GM18505 (cell line): ENCODE data around the gene PDE8B.

Experiments
- ATAC-seq: cut with Tn5 transposase; IDR thresholded peaks from one replicate; pipeline ENCODE4 v1.9.1; 2021; ENCODE audit not compliant: unreplicated experiment
- POLR2A ChIP-seq: IDR thresholded peaks from 4 replicates; pipeline ENCODE4 v1.6.1; 2011; ENCODE audit warnings: borderline replicate concordance; ENCODE audit not compliant: insufficient read depth, insufficient read length; ENCODE audit errors: extremely low read depth

PDE8B gene

GRCh38 chr5:77259476-77259875, 49.0 kb downstream of the PDE8B start:
- no peak for ATAC-seq
- TF ChIP-seq POLR2A = no peak

- no peak for ATAC-seq
- TF ChIP-seq POLR2A = no peak
Observed at GRCh38 chr5:77262697-77263096, 52.2 kb downstream of the PDE8B start.

GRCh38 chr5:77266291-77266690, 55.8 kb downstream of the PDE8B start:
- TF ChIP-seq POLR2A = no peak

GRCh38 chr5:77267496-77267895, 57.0 kb downstream of the PDE8B start:
- no peak for TF ChIP-seq POLR2A
- ATAC-seq = no peak

More at GRCh38 chr5:77266291-77266690, 55.8 kb downstream of the PDE8B start:
- no peak for ATAC-seq

GRCh38 chr5:77272206-77272605, 61.7 kb downstream of the PDE8B start:
- no peak for ATAC-seq
- TF ChIP-seq POLR2A = no peak

GRCh38 chr5:77277759-77278158, 67.3 kb downstream of the PDE8B start:
- TF ChIP-seq POLR2A = no peak
- no peak for ATAC-seq

- ATAC-seq = no peak
- no peak for TF ChIP-seq POLR2A
Observed at GRCh38 chr5:77280036-77280435, 69.6 kb downstream of the PDE8B start.

GRCh38 chr5:77281969-77282336, 71.5 kb downstream of the PDE8B start:
- TF ChIP-seq POLR2A = no peak
- ATAC-seq = no peak

GRCh38 chr5:77282337-77283027, 72.0 kb downstream of the PDE8B start:
- TF ChIP-seq POLR2A = no peak
- no peak for ATAC-seq

- ATAC-seq = no peak
- no peak for TF ChIP-seq POLR2A
Observed at GRCh38 chr5:77285251-77285841, 74.9 kb downstream of the PDE8B start.

- TF ChIP-seq POLR2A = no peak
- no peak for ATAC-seq
Observed at GRCh38 chr5:77292026-77292757, 81.7 kb downstream of the PDE8B start.

GRCh38 chr5:77294185-77294584, 83.7 kb downstream of the PDE8B start:
- ATAC-seq = no peak
- no peak for TF ChIP-seq POLR2A

GRCh38 chr5:77295863-77296378, 85.4 kb downstream of the PDE8B start:
- TF ChIP-seq POLR2A = no peak
- ATAC-seq = no peak

GRCh38 chr5:77298146-77298545, 87.7 kb downstream of the PDE8B start:
- no peak for TF ChIP-seq POLR2A
- no peak for ATAC-seq
